ENCODE data around the gene PODN. TPM values are rescaled to one million over a fixed set of nuclear protein-coding genes. Genes with fewer than 3 reads are reported as not detected.

The PODN gene
- total and polyA plus RNA-seq, 2 of the 4 experiments (the other 2 are of a cell fraction), result 0.54 to 6.2 TPM

- POLR2A ChIA-PET (ENCODE audit: unreplicated experiment), result interaction anchor here (1.0 to 1.4 kb wide), 2 partner anchors 15 to 23 kb away, joined by 3 to 4 read pairs; no protein-coding TSS in a partner anchor
- in situ Hi-C loops (cut with MboI; ENCODE audit: low sequenced_read_pairs), result loop anchor here (5.0 kb wide), 1 partner anchor 51 kb away; no protein-coding TSS in a partner anchor
- no peak overlapping the region for H3K4me2 ChIP-seq (ENCODE audit: low read depth, low read length)
Observed at GRCh38 chr1:53122961-53123413, 61.0 kb downstream of the PODN start.

More at GRCh38 chr1:53122961-53123413, 61.0 kb downstream of the PODN start:
- peak overlapping the region; percentile 95 for H3K4ac ChIP-seq (ENCODE audit: low read depth, low read length)
- WGBS, 2 experiments (ENCODE audit: extremely low coverage in 2 of 2, insufficient read length in 1 of 2), result no CpG with 5 or more reads among the region's 7 CpGs
- peak overlapping the region; percentile 89 to 91; a peak in 3 of 4 replicates for H4K8ac ChIP-seq (ENCODE audit: low read depth in 2 of 2, low read length in 2 of 2)
- peak overlapping the region; percentile 88 for H2AK9ac ChIP-seq (replicated peaks; ENCODE audit: low read depth, low read length, poor library complexity)
- H2AK5ac ChIP-seq (ENCODE audit: low read depth, low read length), result peak overlapping the region; percentile 96
- peak overlapping the region; percentile 81 for H2BK120ac ChIP-seq (ENCODE audit: low read depth, low read length)
- intact Hi-C loops (cut with micrococcal nuclease) (no loop called here), dilution Hi-C loops (cut with HindIII; ENCODE audit: low sequenced_read_pairs, unreplicated experiment) (no loop called here)
- peak overlapping the region; percentile 98; the same call in 2 of the 3 replicates for H2BK15ac ChIP-seq (ENCODE audit: low read depth, low read length)
- TF ChIP-seq SMC3 (IDR thresholded peaks at IDR 0.05; ENCODE audit: low read depth, low read length) (no peak), MAFK (IDR thresholded peaks at IDR 0.05; ENCODE audit: low read depth, low read length) (no peak), MAZ (IDR thresholded peaks at IDR 0.05; ENCODE audit: borderline replicate concordance, low read depth, low read length) (no peak), BHLHE40 (IDR thresholded peaks at IDR 0.05; ENCODE audit: low read depth, low read length) (no peak), CTCF (conservative IDR thresholded peaks at IDR 0.05; ENCODE audit: low read depth, low read length) (no peak), ELK1 (IDR thresholded peaks at IDR 0.05; ENCODE audit: borderline replicate concordance, low read depth, low read length) (no peak), RCOR1 (IDR thresholded peaks at IDR 0.05; ENCODE audit: insufficient replicate concordance, low read length) (no peak), MXI1 (IDR thresholded peaks at IDR 0.05; ENCODE audit: borderline replicate concordance, low read depth, low read length) (no peak), RFX5 (IDR thresholded peaks at IDR 0.05; ENCODE audit: low read depth, low read length) (no peak), FOS (IDR thresholded peaks at IDR 0.05; ENCODE audit: low read depth, low read length) (no peak), CEBPB (IDR thresholded peaks at IDR 0.05; ENCODE audit: low read depth, low read length) (no peak), RAD21 (IDR thresholded peaks at IDR 0.05; ENCODE audit: low read length) (no peak), CHD1 (IDR thresholded peaks at IDR 0.05; ENCODE audit: low read depth, low read length) (no peak)
- H3K36me3 ChIP-seq (ENCODE audit: control insufficient read depth, insufficient read depth, low read length), result no peaks in the 10 kb centered on the region
- CTCF ChIA-PET, result interaction anchor here (1.2 to 1.7 kb wide), 2 partner anchors 15 to 63 kb away, joined by 4 to 6 read pairs; no protein-coding TSS in a partner anchor
- peak overlapping the region; percentile 56; the same call in 1 of the 2 replicates for H3K23ac ChIP-seq (ENCODE audit: low read depth, low read length)
- no peak overlapping the region; the same call in 1 of the 2 replicates for H3K56ac ChIP-seq (ENCODE audit: extremely low read depth, insufficient read depth, low read length)
- ATAC-seq (ENCODE audit: low read depth) (no peak), DNase-seq (no peak)
- peak overlapping the region; percentile 90 for H3K18ac ChIP-seq (ENCODE audit: low read depth, low read length)
- no peak overlapping the region for H3K9ac ChIP-seq (ENCODE audit: low read depth, low read length)
- peak overlapping the region; percentile 97 for H4K91ac ChIP-seq (ENCODE audit: insufficient read depth, low read depth, low read length)
- peak overlapping the region; percentile 95 for H3K14ac ChIP-seq (replicated peaks; ENCODE audit: low read depth, low read length)
- no peaks in the 10 kb centered on the region for H3K79me1 ChIP-seq (ENCODE audit: low read depth in 1 of 2, low read length in 2 of 2)
- peaks cover 30% of the 10 kb centered on the region for H3K9me1 ChIP-seq (ENCODE audit: insufficient read depth, low read length)
- H2AFZ ChIP-seq (replicated peaks; ENCODE audit: low read length, poor library complexity), result peak overlapping the region; percentile 84
- peak overlapping the region; percentile 45 for H2BK5ac ChIP-seq (ENCODE audit: low read depth, low read length, poor library complexity, severe bottlenecking)
- peak overlapping the region; percentile 34; the same call in 1 of the 2 replicates for H3K27ac ChIP-seq (ENCODE audit: insufficient read depth, low read length)
- H4K5ac ChIP-seq (ENCODE audit: low read depth, low read length), result peak overlapping the region; percentile 86
- H2BK20ac ChIP-seq (ENCODE audit: low read depth, low read length), result peak overlapping the region; percentile 98
- no peak overlapping the region for H3K4me3 ChIP-seq (ENCODE audit: insufficient read depth, low read depth, low read length)
- H3K9me3 ChIP-seq (ENCODE audit: control insufficient read depth, insufficient read depth, low read length), result no peaks in the 10 kb centered on the region
- peaks cover 39% of the 10 kb centered on the region for H3K4me1 ChIP-seq (ENCODE audit: control insufficient read depth, insufficient read depth, low read length)
- H4K20me1 ChIP-seq (ENCODE audit: insufficient read depth, low read length), result no peaks in the 10 kb centered on the region
- no TSS peak for BruUV-seq (replicated peaks)
- H3K27me3 ChIP-seq (ENCODE audit: control insufficient read depth, insufficient read depth, low read length), result no peaks in the 10 kb centered on the region
